Measurements from ENCODE around the gene MACF1. TPM values are rescaled to one million over a fixed set of nuclear protein-coding genes. Genes with fewer than 3 reads are reported as not detected.

MACF1 gene
- total and polyA plus RNA-seq, 10 donors: 50.8 to 641 (median 414) TPM

DNA sequence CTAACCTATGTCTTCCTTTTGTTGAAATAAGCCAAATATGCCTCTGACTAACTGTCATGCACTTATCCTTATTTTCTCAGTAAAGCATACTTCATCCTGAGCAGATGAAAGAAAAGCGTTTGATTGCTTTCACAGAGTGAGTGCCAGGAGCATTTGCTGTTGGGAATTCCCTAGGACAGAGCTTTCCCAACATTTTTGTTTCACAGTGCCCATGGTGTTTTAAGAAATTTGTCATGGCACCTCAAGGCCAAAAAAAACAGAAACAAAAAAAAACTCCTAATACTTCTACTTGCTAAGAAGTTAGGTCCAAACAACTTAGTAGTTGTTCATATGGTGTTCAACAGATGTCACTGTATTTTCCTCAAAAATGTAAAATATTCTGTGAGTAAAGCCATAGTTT, 166.1 kb downstream of the MACF1 start:
- Histone ChIP-seq H3K9me3 (no peaks in the 10 kb centered on the region), H3K4me1 (peaks cover 0 to 8% (median 0%) of the 10 kb centered on the region in 6 donors), H3K36me3 (peaks cover 3 to 100% (median 83%) of the 10 kb centered on the region in 6 donors), H3K27me3 (replicated peaks in 1 of 7) (no peaks in the 10 kb centered on the region), H3K27ac (peak overlapping the region in 4 of 8 donors; percentile 1 to 50 (median 46)), H3K4me3 (no peak overlapping the region)
- intact Hi-C loops (cut with DNase I; ENCODE audit: low total_unique reads): loop anchor here (10.0 kb wide), 1 partner anchor 54 kb away; no protein-coding TSS in a partner anchor
- 68 to 93% (median 88%) methylated on average over 1 of the region's 1 CpG for WGBS, 5 donors
- no peak for TF ChIP-seq POLR2A (IDR thresholded peaks at IDR 0.05)
- TF ChIP-seq POLR2AphosphoS5 (IDR thresholded peaks at IDR 0.05): no peak
- TF ChIP-seq, protein P1, sequence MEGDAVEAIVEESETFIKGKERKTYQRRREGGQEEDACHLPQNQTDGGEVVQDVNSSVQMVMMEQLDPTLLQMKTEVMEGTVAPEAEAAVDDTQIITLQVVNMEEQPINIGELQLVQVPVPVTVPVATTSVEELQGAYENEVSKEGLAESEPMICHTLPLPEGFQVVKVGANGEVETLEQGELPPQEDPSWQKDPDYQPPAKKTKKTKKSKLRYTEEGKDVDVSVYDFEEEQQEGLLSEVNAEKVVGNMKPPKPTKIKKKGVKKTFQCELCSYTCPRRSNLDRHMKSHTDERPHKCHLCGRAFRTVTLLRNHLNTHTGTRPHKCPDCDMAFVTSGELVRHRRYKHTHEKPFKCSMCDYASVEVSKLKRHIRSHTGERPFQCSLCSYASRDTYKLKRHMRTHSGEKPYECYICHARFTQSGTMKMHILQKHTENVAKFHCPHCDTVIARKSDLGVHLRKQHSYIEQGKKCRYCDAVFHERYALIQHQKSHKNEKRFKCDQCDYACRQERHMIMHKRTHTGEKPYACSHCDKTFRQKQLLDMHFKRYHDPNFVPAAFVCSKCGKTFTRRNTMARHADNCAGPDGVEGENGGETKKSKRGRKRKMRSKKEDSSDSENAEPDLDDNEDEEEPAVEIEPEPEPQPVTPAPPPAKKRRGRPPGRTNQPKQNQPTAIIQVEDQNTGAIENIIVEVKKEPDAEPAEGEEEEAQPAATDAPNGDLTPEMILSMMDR (IDR thresholded peaks at IDR 0.05 in 8 of 11, conservative IDR thresholded peaks at IDR 0.05 in 3 of 11): no peak
- DNase-seq: no peak

GRCh38 chr1:39372105-39372504, 167.6 kb downstream of the MACF1 start:
- Histone ChIP-seq H3K36me3 (peaks cover 3 to 100% (median 78%) of the 10 kb centered on the region in 6 donors), H3K9me3 (no peaks in the 10 kb centered on the region), H3K4me1 (peaks cover 0 to 8% (median 0%) of the 10 kb centered on the region in 6 donors), H3K4me3 (no peak overlapping the region), H3K27me3 (replicated peaks in 1 of 7) (no peaks in the 10 kb centered on the region), H3K27ac (no peak overlapping the region)
- intact Hi-C loops (cut with DNase I; ENCODE audit: low total_unique reads): loop anchor here (10.0 kb wide), 1 partner anchor 53 kb away; no protein-coding TSS in a partner anchor
- DNase-seq: no peak
- TF ChIP-seq POLR2AphosphoS5 (IDR thresholded peaks at IDR 0.05) (no peak), POLR2A (IDR thresholded peaks at IDR 0.05) (no peak)
- TF ChIP-seq, protein P1 (IDR thresholded peaks at IDR 0.05 in 8 of 11, conservative IDR thresholded peaks at IDR 0.05 in 3 of 11): no peak

DNA sequence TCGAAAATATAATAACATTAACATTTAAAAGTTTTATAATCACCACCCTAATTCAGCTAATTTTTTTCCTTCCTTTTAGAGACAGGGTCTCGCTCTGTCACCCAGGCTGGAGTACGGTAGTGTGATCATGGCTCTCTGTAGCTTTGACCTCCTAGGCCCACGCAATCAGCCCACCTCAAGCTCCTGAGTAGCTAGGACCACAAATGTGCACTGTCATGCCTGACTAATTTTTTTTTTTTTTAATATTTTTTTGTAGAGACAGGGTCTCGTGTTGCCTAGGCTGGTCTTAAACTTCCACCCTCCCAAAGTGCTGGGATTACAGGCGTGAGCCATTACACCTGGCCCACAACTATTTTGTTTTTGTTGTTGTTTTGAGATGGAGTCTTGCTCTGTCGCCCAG, 172.2 kb downstream of the MACF1 start:
- Histone ChIP-seq H3K4me1 (peaks cover 0 to 4% (median 0%) of the 10 kb centered on the region in 6 donors), H3K36me3 (peaks cover 6 to 100% (median 69%) of the 10 kb centered on the region in 6 donors), H3K9me3 (no peaks in the 10 kb centered on the region), H3K27me3 (replicated peaks in 1 of 7) (no peaks in the 10 kb centered on the region), H3K27ac (no peak overlapping the region), H3K4me3 (no peak overlapping the region)
- intact Hi-C loops (cut with DNase I; ENCODE audit: low total_unique reads): loop anchor here (10.0 kb wide), 1 partner anchor 48 kb away; no protein-coding TSS in a partner anchor
- no peak for TF ChIP-seq POLR2AphosphoS5 (IDR thresholded peaks at IDR 0.05)
- no peak for TF ChIP-seq POLR2A (IDR thresholded peaks at IDR 0.05)
- TF ChIP-seq, protein P1 (IDR thresholded peaks at IDR 0.05 in 8 of 11, conservative IDR thresholded peaks at IDR 0.05 in 3 of 11): no peak
- 89 to 99% (median 98%) methylated on average over 7 of the region's 7 CpGs for WGBS, 5 donors
- no peak for DNase-seq

DNA sequence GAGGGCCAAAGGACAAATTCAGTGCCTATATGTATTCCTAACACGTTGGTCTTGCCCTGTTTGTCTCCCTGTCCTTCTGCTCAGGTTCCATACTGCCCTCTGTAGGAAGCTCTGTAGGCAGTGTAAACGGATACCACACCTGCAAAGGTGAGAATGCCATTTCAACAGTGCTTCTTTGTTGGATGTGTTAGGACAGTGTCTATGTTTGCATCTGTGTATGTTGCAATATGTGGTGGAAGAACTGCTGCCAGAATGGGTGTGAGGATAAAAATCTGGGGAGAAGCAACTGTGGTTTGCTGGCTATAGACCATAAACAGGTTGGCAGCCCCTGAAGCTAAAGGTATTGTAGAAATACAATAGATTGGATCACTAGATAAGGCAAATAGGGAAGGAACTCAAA, 173.9 kb downstream of the MACF1 start:
- intact Hi-C loops (cut with DNase I; ENCODE audit: low total_unique reads): loop anchor here (10.0 kb wide), 1 partner anchor 46 kb away; no protein-coding TSS in a partner anchor
- H3K27me3 ChIP-seq (replicated peaks in 1 of 7): no peaks in the 10 kb centered on the region
- H3K9me3 ChIP-seq: no peaks in the 10 kb centered on the region
- no peak overlapping the region for H3K4me3 ChIP-seq
- H3K4me1 ChIP-seq: peaks cover 0 to 4% (median 0%) of the 10 kb centered on the region in 6 donors
- TF ChIP-seq, protein P1 (IDR thresholded peaks at IDR 0.05 in 8 of 11, conservative IDR thresholded peaks at IDR 0.05 in 3 of 11): peak in 1 of 11 experiments; percentile 12
- TF ChIP-seq POLR2A (IDR thresholded peaks at IDR 0.05): no peak
- 25 to 49% (median 33%) methylated on average over 2 of the region's 2 CpGs for WGBS, 5 donors
- no peak for DNase-seq
- peaks cover 6 to 100% (median 69%) of the 10 kb centered on the region in 6 donors for H3K36me3 ChIP-seq
- H3K27ac ChIP-seq: no peak overlapping the region

Measured in spleen (tissue), 11 donors.